GM12891 (cell line): ENCODE measurements around the gene CCDC110.

Source experiments
- POLR2A ChIP-seq: IDR thresholded peaks from 2 replicates; pipeline ENCODE4 v1.6.1; 2011; ENCODE audit warnings: low read depth, low read length, control low read depth
- POLR2AphosphoS5 ChIP-seq: IDR thresholded peaks from 2 replicates; pipeline ENCODE4 v1.6.1; 2011; ENCODE audit warnings: low read depth, low read length, control low read depth

DNA sequence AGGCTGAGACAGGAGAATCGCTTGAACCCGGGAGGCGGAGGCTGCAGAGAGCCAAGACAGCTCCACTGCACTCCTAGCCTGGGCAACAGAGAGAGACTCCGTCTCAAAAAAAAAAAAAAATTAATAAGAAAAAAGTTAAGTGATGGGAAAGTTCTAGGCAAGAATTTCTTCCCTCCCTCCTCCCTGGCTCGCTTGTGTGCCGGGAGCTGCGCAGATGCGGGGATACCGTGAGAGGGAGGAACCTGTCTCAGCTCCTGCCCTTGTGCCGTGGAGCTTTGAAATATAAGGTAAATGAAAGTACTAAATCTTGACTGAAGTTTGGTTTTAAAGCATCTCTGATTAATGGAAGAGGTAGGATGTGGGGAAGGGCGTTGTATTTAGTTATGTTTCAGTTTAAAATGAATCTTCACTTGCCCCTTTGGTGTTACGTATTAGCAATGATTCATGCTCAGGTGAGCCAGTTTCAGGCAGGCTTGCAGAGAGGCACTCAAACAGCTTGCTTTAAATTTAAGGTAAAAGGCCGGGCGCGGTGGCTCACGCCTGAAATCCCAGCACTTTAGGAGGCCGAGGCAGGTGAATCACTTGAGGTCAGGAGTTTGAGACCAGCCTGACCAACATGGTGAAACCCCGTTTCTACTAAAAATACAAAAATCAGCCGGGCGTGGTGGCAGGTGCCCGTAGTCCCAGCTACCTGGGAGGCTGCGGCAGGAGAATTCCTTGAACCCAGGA is 44.4 kb downstream of the CCDC110 start:
- TF ChIP-seq POLR2AphosphoS5 (no peak), POLR2A (no peak)
